HEK293 (cell line): ENCODE measurements around the gene COQ10A.

Experiments
- GLI2 ChIP-seq: fragments of 450-650 bp; formaldehyde crosslinking; IDR thresholded peaks from 2 replicates; pipeline ENCODE4; 2017; ENCODE audit warnings: missing biosample characterization, missing genetic modification characterization, low read depth, borderline replicate concordance
- GLIS2 ChIP-seq: fragments of 450-650 bp; formaldehyde crosslinking; IDR thresholded peaks from 2 replicates; pipeline ENCODE4 v1.5.1; 2016; ENCODE audit warnings: missing biosample characterization, missing genetic modification characterization
- HIC1 ChIP-seq: fragments of 450-650 bp; formaldehyde crosslinking; IDR thresholded peaks from 2 replicates; pipeline ENCODE4 v1.5.1; 2016; ENCODE audit warnings: missing biosample characterization, missing genetic modification characterization
- KLF1 ChIP-seq: fragments of 450-650 bp; formaldehyde crosslinking; IDR thresholded peaks from 2 replicates; pipeline ENCODE4 v1.5.1; 2016; ENCODE audit warnings: missing biosample characterization, missing genetic modification characterization
- KLF8 ChIP-seq: fragments of 450-650 bp; formaldehyde crosslinking; IDR thresholded peaks from 2 replicates; pipeline ENCODE4 v1.5.1; 2016; ENCODE audit warnings: missing biosample characterization, missing genetic modification characterization
- PRDM1 ChIP-seq: fragments of 450-650 bp; formaldehyde crosslinking; IDR thresholded peaks from 2 replicates; pipeline ENCODE4; 2016; ENCODE audit warnings: missing biosample characterization, missing genetic modification characterization
- REPIN1 ChIP-seq: fragments of 450-650 bp; formaldehyde crosslinking; IDR thresholded peaks from 2 replicates; pipeline ENCODE4 v1.5.1; 2017; ENCODE audit warnings: missing biosample characterization, missing genetic modification characterization, low read depth
- TRIM28 ChIP-seq: IDR thresholded peaks from 2 replicates; pipeline ENCODE4 v1.6.1; 2011; ENCODE audit warnings: low read length, control low read depth, borderline replicate concordance
- WT1 ChIP-seq: fragments of 450-650 bp; formaldehyde crosslinking; IDR thresholded peaks from 2 replicates; pipeline ENCODE4 v1.5.1; 2016; ENCODE audit warnings: missing biosample characterization, missing genetic modification characterization
- ZBTB17 ChIP-seq: fragments of 450-650 bp; formaldehyde crosslinking; IDR thresholded peaks from 2 replicates; pipeline ENCODE4 v1.5.1; 2016; ENCODE audit warnings: missing biosample characterization, missing genetic modification characterization
- ZBTB21 ChIP-seq: fragments of 450-650 bp; formaldehyde crosslinking; IDR thresholded peaks from 2 replicates; pipeline ENCODE4 v1.5.1; 2017; ENCODE audit warnings: missing biosample characterization, missing genetic modification characterization
- ZBTB26 ChIP-seq: fragments of 450-650 bp; formaldehyde crosslinking; optimal IDR thresholded peaks from 2 replicates; pipeline ENCODE3; 2016; ENCODE audit warnings: missing biosample characterization, mild to moderate bottlenecking, missing genetic modification characterization
- ZBTB49 ChIP-seq: fragments of 450-650 bp; formaldehyde crosslinking; IDR thresholded peaks from 2 replicates; pipeline ENCODE4 v1.5.1; 2016; ENCODE audit warnings: missing biosample characterization, missing genetic modification characterization, low read depth
- ZBTB8A ChIP-seq: fragments of 450-650 bp; formaldehyde crosslinking; IDR thresholded peaks from 2 replicates; pipeline ENCODE4 v1.5.1; 2016; ENCODE audit warnings: missing biosample characterization, missing genetic modification characterization
- ZFP69B ChIP-seq: fragments of 450-650 bp; formaldehyde crosslinking; IDR thresholded peaks from 2 replicates; pipeline ENCODE4 v1.5.1; 2016; ENCODE audit warnings: missing biosample characterization, missing genetic modification characterization
- ZNF155 ChIP-seq: fragments of 450-650 bp; formaldehyde crosslinking; IDR thresholded peaks from 2 replicates; pipeline ENCODE4 v1.5.1; 2016; ENCODE audit warnings: missing biosample characterization, missing genetic modification characterization
- ZNF596 ChIP-seq: fragments of 450-650 bp; IDR thresholded peaks from 2 replicates; pipeline ENCODE4 v1.5.0; 2018; ENCODE audit warnings: missing biosample characterization, mild to moderate bottlenecking, missing genetic modification characterization, moderate library complexity
- ZNF600 ChIP-seq: fragments of 450-650 bp; formaldehyde crosslinking; IDR thresholded peaks from 2 replicates; pipeline ENCODE4 v1.5.1; 2016; ENCODE audit warnings: missing biosample characterization, missing genetic modification characterization
- ZNF639 ChIP-seq: fragments of 450-650 bp; formaldehyde crosslinking; IDR thresholded peaks from 2 replicates; pipeline ENCODE4 v1.5.1; 2016; ENCODE audit warnings: missing biosample characterization, missing genetic modification characterization
- ZNF843 ChIP-seq: fragments of 450-650 bp; formaldehyde crosslinking; IDR thresholded peaks from 2 replicates; pipeline ENCODE4 v1.5.1; 2016; ENCODE audit warnings: missing biosample characterization, missing genetic modification characterization
- ZSCAN23 ChIP-seq: fragments of 450-650 bp; formaldehyde crosslinking; IDR thresholded peaks from 2 replicates; pipeline ENCODE4 v1.5.1; 2016; ENCODE audit warnings: missing biosample characterization, missing genetic modification characterization
- ZSCAN30 ChIP-seq: fragments of 450-650 bp; IDR thresholded peaks from 2 replicates; pipeline ENCODE4 v1.5.1; 2018; ENCODE audit warnings: missing biosample characterization, mild to moderate bottlenecking, missing genetic modification characterization, moderate library complexity
- ZXDB ChIP-seq: fragments of 450-650 bp; formaldehyde crosslinking; IDR thresholded peaks from 2 replicates; pipeline ENCODE4 v1.5.1; 2016; ENCODE audit warnings: missing biosample characterization, missing genetic modification characterization
- TF ChIP-seq, protein P1 (sequence below): fragments of 450-650 bp; formaldehyde crosslinking; IDR thresholded peaks from 2 replicates; pipeline ENCODE4 v1.5.1; 2016; ENCODE audit warnings: missing biosample characterization, missing genetic modification characterization

COQ10A gene

DNA sequence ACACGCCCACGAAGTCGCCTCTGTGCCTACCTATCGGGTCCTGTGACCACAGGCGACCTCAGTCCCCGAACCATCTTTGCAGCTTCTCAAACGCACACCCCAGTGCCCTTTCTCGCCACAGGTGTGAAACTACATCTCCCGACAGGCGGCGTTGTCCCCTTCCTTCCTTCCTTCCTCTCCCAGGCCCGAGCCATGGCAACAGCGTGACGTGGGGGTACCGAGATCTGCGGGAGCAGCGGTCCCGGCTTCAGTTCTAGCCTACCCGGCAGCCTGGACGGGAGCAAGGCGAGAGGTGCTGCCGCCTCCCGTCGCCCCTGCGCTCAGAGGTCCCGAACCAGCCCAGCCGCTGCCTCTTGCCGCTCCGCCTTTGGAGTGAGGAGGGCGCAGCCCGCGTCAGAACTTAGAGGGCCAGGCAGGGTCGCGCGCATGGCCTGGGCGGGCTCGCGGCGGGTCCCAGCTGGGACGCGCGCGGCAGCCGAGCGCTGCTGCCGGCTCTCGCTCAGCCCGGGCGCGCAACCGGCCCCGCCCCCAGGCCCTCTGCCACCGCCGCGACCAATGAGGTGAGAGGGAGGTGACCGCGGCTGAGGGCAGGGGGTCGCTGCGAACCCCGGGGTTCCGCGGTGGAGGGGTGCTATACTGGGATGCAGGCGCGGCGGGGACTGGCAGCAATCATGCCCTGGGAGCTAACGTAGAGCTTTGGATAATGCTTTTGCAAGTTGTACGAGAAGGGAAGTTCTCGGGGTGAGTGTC, at the start of gene COQ10A (continued):
- TF ChIP-seq ZBTB49 (tag by site-specific recombination) (no peak), GLI2 (tag by site-specific recombination) (no peak), ZBTB8A (tag by site-specific recombination) (peak; percentile 80), ZBTB21 (tag by site-specific recombination) (peak; percentile 81), WT1 (peak; percentile 35; the same call in 1 of the 2 replicates), ZNF843 (tag by site-specific recombination) (peak; percentile 61; the same call in 1 of the 2 replicates), GLIS2 (peak; percentile 93), ZBTB17 (tag by site-specific recombination) (peak; percentile 97), ZFP69B (tag by site-specific recombination) (peak; percentile 79), KLF1 (tag by site-specific recombination) (peak; percentile 39; the same call in 1 of the 2 replicates), ZXDB (tag by site-specific recombination) (peak; percentile 93), TRIM28 (peak; percentile 42; the same call in 1 of the 2 replicates), ZNF600 (peak; percentile 91), ZSCAN30 (tag by site-specific recombination) (peak; percentile 82), ZNF155 (tag by site-specific recombination) (no peak), ZNF639 (tag by site-specific recombination) (0 out of 2 replicates have a peak, but pooled peaks have one; percentile 12), REPIN1 (tag by site-specific recombination) (no peak), HIC1 (tag by site-specific recombination) (peak; percentile 20; the same call in 1 of the 2 replicates), KLF8 (tag by site-specific recombination) (peak; percentile 38; the same call in 1 of the 2 replicates), ZBTB26 (tag by site-specific recombination) (peak; percentile 98), ZNF596 (tag by site-specific recombination) (peak; percentile 43; the same call in 1 of the 2 replicates), ZSCAN23 (0 out of 2 replicates have a peak, but pooled peaks have one; percentile 47), PRDM1 (tag by site-specific recombination) (no peak)
- TF ChIP-seq, protein P1, sequence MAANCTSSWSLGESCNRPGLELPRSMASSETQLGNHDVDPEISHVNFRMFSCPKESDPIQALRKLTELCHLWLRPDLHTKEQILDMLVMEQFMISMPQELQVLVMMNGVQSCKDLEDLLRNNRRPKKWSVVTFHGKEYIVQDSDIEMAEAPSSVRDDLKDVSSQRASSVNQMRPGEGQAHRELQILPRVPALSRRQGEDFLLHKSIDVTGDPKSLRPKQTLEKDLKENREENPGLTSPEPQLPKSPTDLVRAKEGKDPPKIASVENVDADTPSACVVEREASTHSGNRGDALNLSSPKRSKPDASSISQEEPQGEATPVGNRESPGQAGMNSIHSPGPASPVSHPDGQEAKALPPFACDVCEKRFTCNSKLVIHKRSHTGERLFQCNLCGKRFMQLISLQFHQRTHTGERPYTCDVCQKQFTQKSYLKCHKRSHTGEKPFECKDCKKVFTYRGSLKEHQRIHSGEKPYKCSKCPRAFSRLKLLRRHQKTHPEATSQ (tag by site-specific recombination): 0 out of 2 replicates have a peak, but pooled peaks have one; percentile 80
